Measurements from ENCODE around the gene ST3GAL3.

The ST3GAL3 gene

GRCh38 chr1:43898981-43899380, 191.6 kb downstream of the ST3GAL3 start:
- TF ChIP-seq TAF1 (IDR thresholded peaks at IDR 0.05; ENCODE audit: borderline replicate concordance, insufficient read depth, low read length) (no peak), SIN3A (IDR thresholded peaks at IDR 0.05; ENCODE audit: borderline replicate concordance, insufficient read depth, low read length) (no peak)

- TF ChIP-seq POLR2AphosphoS5 (IDR thresholded peaks at IDR 0.05; ENCODE audit: low read depth, low read length) (no peak), FOXP2 (optimal IDR thresholded peaks at IDR 0.05; ENCODE audit: borderline replicate concordance, extremely low read depth, extremely low read length, insufficient read depth) (no peak), TAF1 (IDR thresholded peaks at IDR 0.05; ENCODE audit: borderline replicate concordance, insufficient read depth, low read length) (no peak), REST (IDR thresholded peaks at IDR 0.05; ENCODE audit: insufficient read depth in 1 of 2, low read depth in 2 of 2, low read length in 2 of 2) (no peak), SIN3A (IDR thresholded peaks at IDR 0.05; ENCODE audit: borderline replicate concordance, insufficient read depth, low read length) (no peak)
Observed at GRCh38 chr1:43900386-43900785, 193.1 kb downstream of the ST3GAL3 start.

- no peak for TF ChIP-seq POLR2AphosphoS5 (IDR thresholded peaks at IDR 0.05; ENCODE audit: low read depth, low read length)
- no peak for TF ChIP-seq SIN3A (IDR thresholded peaks at IDR 0.05; ENCODE audit: borderline replicate concordance, insufficient read depth, low read length)
- TF ChIP-seq TAF1 (IDR thresholded peaks at IDR 0.05; ENCODE audit: borderline replicate concordance, insufficient read depth, low read length), result no peak
- TF ChIP-seq REST (IDR thresholded peaks at IDR 0.05; ENCODE audit: insufficient read depth in 1 of 2, low read depth in 2 of 2, low read length in 2 of 2), result no peak
- no peak for TF ChIP-seq FOXP2 (optimal IDR thresholded peaks at IDR 0.05; ENCODE audit: borderline replicate concordance, extremely low read depth, extremely low read length, insufficient read depth)
Observed at GRCh38 chr1:43901196-43901961, 194.0 kb downstream of the ST3GAL3 start.

- TF ChIP-seq SIN3A (IDR thresholded peaks at IDR 0.05; ENCODE audit: borderline replicate concordance, insufficient read depth, low read length) (no peak), TAF1 (IDR thresholded peaks at IDR 0.05; ENCODE audit: borderline replicate concordance, insufficient read depth, low read length) (no peak), REST (IDR thresholded peaks at IDR 0.05; ENCODE audit: insufficient read depth in 1 of 2, low read depth in 2 of 2, low read length in 2 of 2) (no peak), FOXP2 (optimal IDR thresholded peaks at IDR 0.05; ENCODE audit: borderline replicate concordance, extremely low read depth, extremely low read length, insufficient read depth) (no peak), POLR2AphosphoS5 (IDR thresholded peaks at IDR 0.05; ENCODE audit: low read depth, low read length) (no peak)
Observed at GRCh38 chr1:43902058-43902831, 194.9 kb downstream of the ST3GAL3 start.

- no peak for TF ChIP-seq SIN3A (IDR thresholded peaks at IDR 0.05; ENCODE audit: borderline replicate concordance, insufficient read depth, low read length)
- no peak for TF ChIP-seq FOXP2 (optimal IDR thresholded peaks at IDR 0.05; ENCODE audit: borderline replicate concordance, extremely low read depth, extremely low read length, insufficient read depth)
- TF ChIP-seq REST (IDR thresholded peaks at IDR 0.05; ENCODE audit: insufficient read depth in 1 of 2, low read depth in 2 of 2, low read length in 2 of 2), result no peak
- no peak for TF ChIP-seq TAF1 (IDR thresholded peaks at IDR 0.05; ENCODE audit: borderline replicate concordance, insufficient read depth, low read length)
- TF ChIP-seq POLR2AphosphoS5 (IDR thresholded peaks at IDR 0.05; ENCODE audit: low read depth, low read length), result no peak
Observed at GRCh38 chr1:43904660-43905551, 197.6 kb downstream of the ST3GAL3 start.

Data from PFSK-1 (cell line).